IMR-90 (cell line): ENCODE results near the gene NMRAL1.

Experiments used
- POLR2A ChIP-seq: IDR thresholded peaks from 2 replicates; pipeline ENCODE4 v1.6.1; 2012; ENCODE audit warnings: mild to moderate bottlenecking, low read depth, low read length
- TF ChIP-seq, protein P1 (sequence below): fragments of 150-350 bp; IDR thresholded peaks from 2 replicates; pipeline ENCODE4 v1.6.1; 2017; ENCODE audit warnings: mild to moderate bottlenecking, antibody characterized with exemption, low read length, low read depth

GRCh38 chr16:4442371-4442770 lies 32.1 kb downstream of the NMRAL1 start:
- no peak for TF ChIP-seq POLR2A
- TF ChIP-seq, protein P1, sequence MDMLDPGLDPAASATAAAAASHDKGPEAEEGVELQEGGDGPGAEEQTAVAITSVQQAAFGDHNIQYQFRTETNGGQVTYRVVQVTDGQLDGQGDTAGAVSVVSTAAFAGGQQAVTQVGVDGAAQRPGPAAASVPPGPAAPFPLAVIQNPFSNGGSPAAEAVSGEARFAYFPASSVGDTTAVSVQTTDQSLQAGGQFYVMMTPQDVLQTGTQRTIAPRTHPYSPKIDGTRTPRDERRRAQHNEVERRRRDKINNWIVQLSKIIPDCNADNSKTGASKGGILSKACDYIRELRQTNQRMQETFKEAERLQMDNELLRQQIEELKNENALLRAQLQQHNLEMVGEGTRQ, result no peak
